Endothelial cell of umbilical vein (primary cell): ENCODE data around the gene PPM1L. TPM values are rescaled to one million over a fixed set of nuclear protein-coding genes. Genes with fewer than 3 reads are reported as not detected.

ENCODE experiments used
- BruUV-seq: library from RNA; stranded (reverse); fragments of 400-500 nt; replicated peaks from 2 replicates; lab custom pipeline; 2021; lab: Mats Ljungman, UMichigan
- CTCF ChIA-PET: fragments of 300-600, 350-600 bp; sonication (Branson Sonifier 250); formaldehyde crosslinking; loops from one replicate; lab custom pipeline; 2021; ENCODE audit warnings: antibody characterized with exemption, inconsistent platforms; lab: Charles Lee
- POLR2A ChIA-PET: fragments of 300-600, 350-600 bp; sonication (Branson Sonifier 250); formaldehyde crosslinking; loops from one replicate; lab custom pipeline; 2021; ENCODE audit warnings: antibody characterized with exemption, inconsistent platforms; lab: Charles Lee
- DNase-seq: peaks from one replicate; pipeline ENCODE4 v3.0.0-alpha.2; 2011; ENCODE audit warnings: low read depth, low spot score
- FAIRE-seq: peaks from 2 replicates; lab custom pipeline; 2011; peaks lifted over from hg19 to GRCh38; lab: Jason Lieb, UNC
- H2AFZ ChIP-seq: 2 replicates; pipeline ENCODE4 v1.6.0; 2012; ENCODE audit warnings: low read depth, low read length, control low read depth, inconsistent platforms
- H3K27ac ChIP-seq: 2 replicates; pipeline ENCODE4 v1.5.1; 2011; ENCODE audit warnings: low read depth, mild to moderate bottlenecking, control low read depth, low read length, moderate library complexity; ENCODE audit not compliant: insufficient read depth
- H3K27me3 ChIP-seq, 2 experiments: 2 replicates each; pipeline versions ENCODE4 v1.6.0 to v1.6.1; 2011; ENCODE audit warnings: low read length in 2 of 2, mixed read lengths in 1 of 2; ENCODE audit not compliant: control insufficient read depth in 2 of 2, insufficient read depth in 2 of 2
- H3K36me3 ChIP-seq, 2 experiments: 2 replicates in 1 of 2; 3 replicates in 1 of 2; pipeline ENCODE4 v1.5.1; 2011; ENCODE audit warnings: low read length in 2 of 2, mild to moderate bottlenecking in 1 of 2, moderate library complexity in 1 of 2; ENCODE audit not compliant: control insufficient read depth in 2 of 2, insufficient read depth in 2 of 2; ENCODE audit errors: extremely low read depth in 1 of 2
- H3K4me1 ChIP-seq: 3 replicates; pipeline ENCODE4 v1.5.1; 2011; ENCODE audit warnings: mild to moderate bottlenecking, low read length; ENCODE audit not compliant: control insufficient read depth, insufficient read depth; ENCODE audit errors: extremely low read depth
- H3K4me2 ChIP-seq: 2 replicates; pipeline ENCODE4 v1.6.1; 2011; ENCODE audit warnings: low read length, control low read depth, mixed read lengths; ENCODE audit not compliant: insufficient read depth
- H3K4me3 ChIP-seq, 3 experiments: fragments of 200-600 bp in 1 of 3; sonication (generic), shearing (Covaris generic) in 1 of 3; replicated peaks in 1 of 3; 2 replicates each; pipeline ENCODE4 v1.5.1; 2011 to 2016; ENCODE audit warnings: control low read depth in 3 of 3, low read length in 3 of 3, mild to moderate bottlenecking in 2 of 3, inconsistent platforms in 1 of 3, low read depth in 1 of 3, moderate library complexity in 1 of 3; ENCODE audit not compliant: insufficient read depth in 1 of 3
- H3K79me2 ChIP-seq: 2 replicates; pipeline ENCODE4 v1.6.0; 2012; ENCODE audit warnings: low read length, inconsistent platforms; ENCODE audit not compliant: control insufficient read depth, insufficient read depth
- H3K9ac ChIP-seq: replicated peaks from 2 replicates; pipeline ENCODE3; 2011; ENCODE audit warnings: low read length, control low read depth; ENCODE audit not compliant: insufficient read depth; ENCODE audit errors: extremely low read depth
- H3K9me1 ChIP-seq: replicated peaks from 3 replicates; pipeline ENCODE4 v1.6.0; 2011; ENCODE audit warnings: mild to moderate bottlenecking, low read length; ENCODE audit not compliant: control insufficient read depth, insufficient read depth; ENCODE audit errors: extremely low read depth
- H3K9me3 ChIP-seq: replicated peaks from 2 replicates; pipeline ENCODE4 v1.5.1; 2012; ENCODE audit warnings: low read length, inconsistent platforms; ENCODE audit not compliant: control insufficient read depth, insufficient read depth
- H4K20me1 ChIP-seq: replicated peaks from 2 replicates; pipeline ENCODE3; 2011; ENCODE audit warnings: mild to moderate bottlenecking, low read length; ENCODE audit not compliant: control insufficient read depth, insufficient read depth; ENCODE audit errors: extremely low read depth
- EZH2 ChIP-seq: IDR thresholded peaks from 2 replicates; pipeline ENCODE4 v1.6.1; 2012; ENCODE audit warnings: borderline replicate concordance, low read depth, mild to moderate bottlenecking, moderate library complexity, low read length, inconsistent platforms; ENCODE audit not compliant: severe bottlenecking
- FOS ChIP-seq: IDR thresholded peaks from 2 replicates; pipeline ENCODE4 v1.6.1; 2011; ENCODE audit warnings: mild to moderate bottlenecking, low read length, moderate library complexity, borderline replicate concordance; ENCODE audit not compliant: insufficient read depth
- GATA2 ChIP-seq: IDR thresholded peaks from 2 replicates; pipeline ENCODE4 v1.7.0; 2011; ENCODE audit warnings: low read depth, mild to moderate bottlenecking, moderate library complexity, mixed read lengths, low read length; ENCODE audit not compliant: insufficient read length, insufficient read depth
- JUN ChIP-seq: IDR thresholded peaks from 2 replicates; pipeline ENCODE4 v1.6.1; 2011; ENCODE audit warnings: borderline replicate concordance, low read depth; ENCODE audit not compliant: insufficient read length, insufficient read depth
- MYC ChIP-seq: IDR thresholded peaks from one replicate; pipeline ENCODE4 v1.6.1; 2011; ENCODE audit warnings: mild to moderate bottlenecking, low read depth, low read length
- POLR2A ChIP-seq: IDR thresholded peaks from 2 replicates; pipeline ENCODE4 v1.6.1; 2012; ENCODE audit warnings: low read depth, mild to moderate bottlenecking, control low read depth, low read length
- POLR2AphosphoS5 ChIP-seq: IDR thresholded peaks from 2 replicates; pipeline ENCODE4 v1.6.1; 2012; ENCODE audit warnings: low read depth, mild to moderate bottlenecking, control low read depth, low read length, moderate library complexity; ENCODE audit not compliant: insufficient read depth
- dilution Hi-C: fragments of 300-500 bp; cut with MboI; formaldehyde crosslinking; loops from one replicate; pipeline ENCODE4 v1.15.0; 2019; ENCODE audit warnings: low sequenced_read_pairs; ENCODE audit not compliant: extremely low pct_ligation_motif_present
- intact Hi-C: fragments of 100-400 bp; cut with micrococcal nuclease; formaldehyde crosslinking; loops from one replicate; pipeline ENCODE4 v1.10.0; 2022
- polyA plus RNA-seq, 4 experiments: library from polyadenylated mRNA; depleted of rRNA in 3 of 4; stranded (reverse) in 3 of 4; unstranded in 1 of 4; fragments of >200 nt; gene quantifications; 2 replicates each; pipeline versions ENCODE4 v1.2.1 to v1.2.3, GENCODE V29; 2011 to 2012; ENCODE audit warnings: missing spikeins in 1 of 4
- total RNA-seq: library from RNA; stranded (reverse); gene quantifications from 2 replicates; pipeline ENCODE4 v1.2.3, GENCODE V29; 2021
- TF ChIP-seq, protein P1 (sequence below), 2 donors: IDR thresholded peaks; 1 replicate in 1 of 2; 2 replicates in 1 of 2; pipeline ENCODE4 v1.5.1; 2011; ENCODE audit warnings: low read length in 2 of 2, mild to moderate bottlenecking in 2 of 2, moderate library complexity in 2 of 2, control low read depth in 1 of 2, inconsistent platforms in 1 of 2, low read depth in 1 of 2; ENCODE audit not compliant: insufficient read depth in 1 of 2; ENCODE audit errors: extremely low read depth in 1 of 2
- TF ChIP-seq, protein P2 (sequence below): IDR thresholded peaks from 2 replicates; pipeline ENCODE4 v1.6.1; 2011; ENCODE audit not compliant: insufficient read depth, insufficient read length

The PPM1L gene
- total and polyA plus RNA-seq, 2 donors (not counting 3 experiments of a cell fraction or from before 2014, with no cell fraction given) = 0.63 to 2.9 TPM

DNA sequence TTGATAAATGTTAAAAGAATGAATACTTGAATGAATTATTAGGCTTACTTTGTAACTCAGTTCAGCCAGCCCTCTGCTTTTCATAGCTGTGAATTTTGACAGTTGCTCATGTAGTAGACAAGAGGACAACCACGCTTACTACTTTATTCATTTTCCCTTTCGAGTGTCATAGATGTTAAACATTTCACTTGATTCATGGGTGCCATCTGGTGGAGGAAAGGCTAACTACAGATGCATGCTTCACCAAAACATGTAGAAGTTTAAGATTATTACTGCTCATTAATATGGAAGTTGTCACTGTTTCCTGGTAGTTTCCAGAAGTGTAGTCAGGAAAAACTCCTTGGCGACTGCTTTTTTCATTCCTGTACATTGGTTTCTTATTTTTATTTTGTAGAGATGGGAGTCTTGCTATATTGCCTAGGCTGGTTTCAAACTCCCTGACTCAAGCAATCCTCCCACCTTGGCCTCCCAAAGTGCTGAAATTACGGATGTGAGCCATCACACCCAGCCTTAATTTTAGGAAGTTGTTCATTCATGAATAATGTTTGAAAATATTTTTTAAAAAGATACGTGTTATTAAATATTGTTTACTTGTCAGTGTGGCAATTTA, 186.0 kb downstream of the PPM1L start:
- H3K4me1 ChIP-seq = no peaks in the 10 kb centered on the region
- CTCF ChIA-PET = interaction anchor here (0.7 to 2.4 kb wide), 31 partner anchors 8 to 779 kb away, joined by 3 to 37 read pairs (median 5); partner anchors contain the start of gene B3GALNT1
- no peaks in the 10 kb centered on the region for H3K36me3 ChIP-seq
- H4K20me1 ChIP-seq = no peaks in the 10 kb centered on the region
- POLR2A ChIA-PET = no interaction called here
- FAIRE-seq = peak; percentile 83
- no peak overlapping the region for H3K4me3 ChIP-seq
- dilution Hi-C loops (no loop called here), intact Hi-C loops (loop anchor here (1.0 to 10.0 kb wide), 7 partner anchors 21 to 480 kb away; no protein-coding TSS in a partner anchor)
- H3K27ac ChIP-seq = no peak overlapping the region
- H3K27me3 ChIP-seq = no peaks in the 10 kb centered on the region
- BruUV-seq = no TSS peak
- H2AFZ ChIP-seq = no peak overlapping the region
- peak; percentile 85 for DNase-seq
- no peaks in the 10 kb centered on the region for H3K9me3 ChIP-seq
- H3K79me2 ChIP-seq = no peaks in the 10 kb centered on the region
- no peak overlapping the region for H3K9ac ChIP-seq
- H3K4me2 ChIP-seq = no peak overlapping the region
- no peaks in the 10 kb centered on the region for H3K9me1 ChIP-seq
- TF ChIP-seq, protein P1, sequence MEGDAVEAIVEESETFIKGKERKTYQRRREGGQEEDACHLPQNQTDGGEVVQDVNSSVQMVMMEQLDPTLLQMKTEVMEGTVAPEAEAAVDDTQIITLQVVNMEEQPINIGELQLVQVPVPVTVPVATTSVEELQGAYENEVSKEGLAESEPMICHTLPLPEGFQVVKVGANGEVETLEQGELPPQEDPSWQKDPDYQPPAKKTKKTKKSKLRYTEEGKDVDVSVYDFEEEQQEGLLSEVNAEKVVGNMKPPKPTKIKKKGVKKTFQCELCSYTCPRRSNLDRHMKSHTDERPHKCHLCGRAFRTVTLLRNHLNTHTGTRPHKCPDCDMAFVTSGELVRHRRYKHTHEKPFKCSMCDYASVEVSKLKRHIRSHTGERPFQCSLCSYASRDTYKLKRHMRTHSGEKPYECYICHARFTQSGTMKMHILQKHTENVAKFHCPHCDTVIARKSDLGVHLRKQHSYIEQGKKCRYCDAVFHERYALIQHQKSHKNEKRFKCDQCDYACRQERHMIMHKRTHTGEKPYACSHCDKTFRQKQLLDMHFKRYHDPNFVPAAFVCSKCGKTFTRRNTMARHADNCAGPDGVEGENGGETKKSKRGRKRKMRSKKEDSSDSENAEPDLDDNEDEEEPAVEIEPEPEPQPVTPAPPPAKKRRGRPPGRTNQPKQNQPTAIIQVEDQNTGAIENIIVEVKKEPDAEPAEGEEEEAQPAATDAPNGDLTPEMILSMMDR (IDR thresholded peaks at IDR 0.05; ENCODE audit: extremely low read depth in 1 of 2, insufficient read depth in 1 of 2, low read depth in 1 of 2, low read length in 2 of 2) = peak; percentile 57 to 62
- TF ChIP-seq GATA2 = no peak

DNA sequence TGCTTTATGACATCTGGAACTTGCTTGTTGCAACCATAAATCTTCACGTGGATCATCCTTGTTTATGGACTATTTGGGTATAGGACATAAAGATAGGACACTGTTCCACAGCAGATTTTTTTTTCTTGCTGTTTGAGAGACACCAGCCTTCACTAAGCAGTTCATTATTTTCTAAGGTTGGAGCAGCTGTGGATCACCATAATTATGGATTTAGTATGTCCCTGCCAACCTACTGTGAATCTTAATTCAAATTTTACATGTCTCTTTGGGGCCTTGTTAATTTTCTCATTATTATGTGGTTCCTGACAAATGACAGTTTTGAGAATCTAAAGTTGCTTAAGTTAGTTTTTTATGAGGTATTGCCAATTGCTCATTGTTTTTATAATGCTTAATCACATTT, 188.0 kb downstream of the PPM1L start:
- no peaks in the 10 kb centered on the region for H3K36me3 ChIP-seq
- H3K4me1 ChIP-seq = no peaks in the 10 kb centered on the region
- FAIRE-seq (no peak), DNase-seq (no peak)
- H3K79me2 ChIP-seq = no peaks in the 10 kb centered on the region
- H2AFZ ChIP-seq = no peak overlapping the region
- intact Hi-C loops (loop anchor here (5.0 to 10.0 kb wide), 2 partner anchors 449 to 478 kb away; no protein-coding TSS in a partner anchor), dilution Hi-C loops (no loop called here)
- H3K9ac ChIP-seq = no peak overlapping the region
- no peak overlapping the region for H3K4me2 ChIP-seq
- no peak overlapping the region for H3K4me3 ChIP-seq
- ChIA-PET CTCF (interaction anchor here (0.8 to 2.0 kb wide), 4 partner anchors 13 to 346 kb away, joined by 3 to 7 read pairs (median 4); no protein-coding TSS in a partner anchor), POLR2A (no interaction called here)
- no peaks in the 10 kb centered on the region for H3K9me1 ChIP-seq
- H3K9me3 ChIP-seq = no peaks in the 10 kb centered on the region
- no peaks in the 10 kb centered on the region for H4K20me1 ChIP-seq
- no TSS peak for BruUV-seq
- no peaks in the 10 kb centered on the region for H3K27me3 ChIP-seq
- no peak overlapping the region for H3K27ac ChIP-seq
- TF ChIP-seq JUN = no peak
- TF ChIP-seq FOS = no peak
- TF ChIP-seq EZH2 = no peak
- TF ChIP-seq, protein P1 (IDR thresholded peaks at IDR 0.05; ENCODE audit: extremely low read depth in 1 of 2, insufficient read depth in 1 of 2, low read depth in 1 of 2, low read length in 2 of 2) = no peak
- TF ChIP-seq POLR2AphosphoS5 = no peak
- TF ChIP-seq POLR2A = no peak
- TF ChIP-seq GATA2 = no peak
- TF ChIP-seq, protein P2, sequence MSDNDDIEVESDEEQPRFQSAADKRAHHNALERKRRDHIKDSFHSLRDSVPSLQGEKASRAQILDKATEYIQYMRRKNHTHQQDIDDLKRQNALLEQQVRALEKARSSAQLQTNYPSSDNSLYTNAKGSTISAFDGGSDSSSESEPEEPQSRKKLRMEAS = no peak
- no peak for TF ChIP-seq MYC
